Testis (tissue), 3 donors: Measurements from ENCODE around the gene TRAF3IP3. TPM values are rescaled to one million over a fixed set of nuclear protein-coding genes. Genes with fewer than 3 reads are reported as not detected.

Experiments
- DNase-seq: peaks from one replicate; pipeline ENCODE4 v3.0.0-alpha.2; 2019
- H3K27ac ChIP-seq, 2 donors: fragments of 200-600 bp; sonication (generic); one replicate each; pipeline ENCODE4 v1.5.1; 2019
- H3K27me3 ChIP-seq: fragments of 200-600 bp; sonication (generic); one replicate; pipeline ENCODE4 v1.5.1; 2019
- H3K36me3 ChIP-seq: fragments of 200-600 bp; sonication (generic); one replicate; pipeline ENCODE4 v1.5.1; 2017; ENCODE audit warnings: low read depth; ENCODE audit errors: missing control alignments
- H3K4me1 ChIP-seq: fragments of 200-600 bp; sonication (generic); one replicate; pipeline ENCODE4 v1.5.1; 2019
- H3K4me3 ChIP-seq, 2 donors: fragments of 200-600 bp; sonication (generic); one replicate each; pipeline ENCODE4 v1.5.1; 2017 to 2019
- H3K9me3 ChIP-seq: fragments of 200-600 bp; sonication (generic); one replicate; pipeline ENCODE4 v1.5.1; 2017
- POLR2A ChIP-seq: fragments of 450-650 bp; IDR thresholded peaks from one replicate; pipeline ENCODE4 v1.6.1; 2017; ENCODE audit warnings: antibody characterized with exemption, mild to moderate bottlenecking, moderate library complexity
- WGBS, 2 donors: methylation state at CpG; one replicate each; pipeline ENCODE4 v1.1.5; 2018; 5-methylcytosine and 5-hydroxymethylcytosine counted together
- intact Hi-C: fragments of 100-400 bp; cut with DNase I; formaldehyde crosslinking; loops from one replicate; pipeline ENCODE4 v1.15.1; 2023; ENCODE audit warnings: low total_unique reads
- polyA plus RNA-seq: library from polyadenylated mRNA; stranded (reverse); fragments of 350-450 nt; fragmentation: Illumina TruSeq; extraction: RNeasy Lipid Tissue Mini Kit (QIAGEN cat#74804); gene quantifications from one replicate; pipeline ENCODE4 v1.2.3, GENCODE V29; 2014; ENCODE audit warnings: low read depth, low replicate concordance; ENCODE audit not compliant: insufficient read depth
- total RNA-seq, 2 donors: library from RNA; depleted of rRNA; stranded (reverse); fragments of >200 nt; gene quantifications; one replicate each; pipeline ENCODE4 v1.2.3, GENCODE V29; 2016
- TF ChIP-seq, protein P1 (sequence below), 3 experiments: fragments of 450-650 bp in 2 of 3; fragments of 200-600 bp in 1 of 3; sonication (generic) in 1 of 3; IDR thresholded peaks; one replicate each; pipeline ENCODE4 v1.5.1; 2016 to 2019; ENCODE audit warnings: antibody characterized with exemption in 3 of 3, mild to moderate bottlenecking in 2 of 3, moderate library complexity in 1 of 3

Gene TRAF3IP3
- total and polyA plus RNA-seq, 3 donors from 2014 or later = 0.63 to 9.2 (median 3.3) TPM

DNA sequence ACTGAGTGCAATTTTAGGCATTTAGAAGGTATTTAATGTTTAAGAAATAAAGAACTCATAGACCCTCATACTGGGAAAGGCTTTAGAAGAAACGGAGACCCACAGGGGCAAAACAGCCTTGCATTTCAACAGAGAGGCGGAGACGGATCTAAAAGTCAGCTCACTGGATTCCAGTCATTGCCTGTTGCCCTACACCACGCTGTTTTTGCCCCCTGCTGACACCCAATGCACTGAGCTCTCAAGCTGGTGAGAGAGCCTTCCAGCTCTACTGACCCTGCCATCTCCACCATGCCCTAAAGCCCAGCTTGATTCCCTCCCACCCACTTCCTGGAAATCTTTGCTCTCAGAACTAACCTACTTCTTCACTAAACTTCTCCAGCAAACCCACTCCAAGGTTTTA is 7.2 kb upstream of the TRAF3IP3 start:
- Histone ChIP-seq H3K4me1 (peaks cover 16% of the 10 kb centered on the region), H3K27ac (no peak overlapping the region), H3K36me3 (no peaks in the 10 kb centered on the region), H3K4me3 (no peak overlapping the region), H3K9me3 (no peaks in the 10 kb centered on the region), H3K27me3 (no peaks in the 10 kb centered on the region)
- TF ChIP-seq, protein P1, sequence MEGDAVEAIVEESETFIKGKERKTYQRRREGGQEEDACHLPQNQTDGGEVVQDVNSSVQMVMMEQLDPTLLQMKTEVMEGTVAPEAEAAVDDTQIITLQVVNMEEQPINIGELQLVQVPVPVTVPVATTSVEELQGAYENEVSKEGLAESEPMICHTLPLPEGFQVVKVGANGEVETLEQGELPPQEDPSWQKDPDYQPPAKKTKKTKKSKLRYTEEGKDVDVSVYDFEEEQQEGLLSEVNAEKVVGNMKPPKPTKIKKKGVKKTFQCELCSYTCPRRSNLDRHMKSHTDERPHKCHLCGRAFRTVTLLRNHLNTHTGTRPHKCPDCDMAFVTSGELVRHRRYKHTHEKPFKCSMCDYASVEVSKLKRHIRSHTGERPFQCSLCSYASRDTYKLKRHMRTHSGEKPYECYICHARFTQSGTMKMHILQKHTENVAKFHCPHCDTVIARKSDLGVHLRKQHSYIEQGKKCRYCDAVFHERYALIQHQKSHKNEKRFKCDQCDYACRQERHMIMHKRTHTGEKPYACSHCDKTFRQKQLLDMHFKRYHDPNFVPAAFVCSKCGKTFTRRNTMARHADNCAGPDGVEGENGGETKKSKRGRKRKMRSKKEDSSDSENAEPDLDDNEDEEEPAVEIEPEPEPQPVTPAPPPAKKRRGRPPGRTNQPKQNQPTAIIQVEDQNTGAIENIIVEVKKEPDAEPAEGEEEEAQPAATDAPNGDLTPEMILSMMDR (IDR thresholded peaks at IDR 0.05) = no peak
- TF ChIP-seq POLR2A = no peak
- 66 to 75% methylated on average over 4 of the region's 4 CpGs for WGBS, 2 donors
- intact Hi-C loops = loop anchor here (10.0 kb wide), 2 partner anchors 54 to 164 kb away; partner anchors contain the start of gene CAMK1G
- DNase-seq = no peak

DNA sequence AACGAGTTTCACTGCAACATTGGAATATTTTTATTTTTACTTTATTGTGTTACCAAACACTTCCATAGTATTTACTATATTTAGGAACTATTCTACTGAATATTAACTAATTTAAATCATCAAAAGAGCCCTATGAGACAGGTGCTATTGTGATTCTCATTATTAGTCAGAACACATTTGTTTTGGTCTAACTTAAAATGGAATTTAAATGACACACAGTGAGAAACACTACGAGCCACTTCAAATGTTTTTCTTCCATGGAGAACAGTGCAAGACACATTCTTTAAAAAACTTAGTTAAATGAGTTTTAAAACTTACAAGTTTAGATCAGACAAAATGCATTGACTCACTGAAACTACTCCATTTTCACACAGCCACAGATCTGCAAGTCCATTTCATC is 6.6 kb upstream of the TRAF3IP3 start:
- Histone ChIP-seq H3K4me3 (no peak overlapping the region), H3K27me3 (no peaks in the 10 kb centered on the region), H3K9me3 (no peaks in the 10 kb centered on the region), H3K27ac (no peak overlapping the region), H3K4me1 (peaks cover 16% of the 10 kb centered on the region), H3K36me3 (no peaks in the 10 kb centered on the region)
- intact Hi-C loops = loop anchor here (10.0 kb wide), 2 partner anchors 54 to 164 kb away; partner anchors contain the start of gene CAMK1G
- no peak for TF ChIP-seq POLR2A
- TF ChIP-seq, protein P1 (IDR thresholded peaks at IDR 0.05) = no peak
- WGBS, 2 donors = 69 to 84% methylated on average over 2 of the region's 2 CpGs
- DNase-seq = no peak

DNA sequence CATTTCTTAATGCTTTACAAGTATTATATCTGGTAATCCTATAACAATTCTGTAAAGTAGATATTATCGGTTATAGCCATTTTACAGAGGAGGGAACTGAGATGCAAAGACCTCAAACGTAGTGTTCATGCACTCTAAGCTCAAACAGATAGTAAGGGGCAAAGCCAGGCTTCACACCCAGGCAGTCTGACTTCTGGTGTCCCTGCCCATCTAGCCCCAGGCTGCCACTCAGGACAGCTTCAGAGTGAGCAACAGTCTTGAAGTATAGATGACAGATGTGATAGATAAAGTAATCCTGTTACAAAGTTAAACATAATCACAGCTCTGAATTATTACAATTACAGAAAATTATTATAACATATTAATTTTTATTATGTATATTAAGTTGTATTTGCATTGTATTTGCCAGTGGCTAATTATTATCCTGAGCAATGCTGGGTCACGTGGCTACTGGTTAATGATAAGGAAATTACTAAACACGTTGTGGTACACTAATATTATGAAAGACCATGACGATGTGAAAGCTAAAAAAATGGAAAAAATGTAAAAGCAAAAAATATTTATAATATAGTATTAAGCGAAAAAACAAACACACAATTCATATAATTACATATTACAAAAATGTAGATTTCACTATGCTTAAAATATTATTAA is 6.1 kb upstream of the TRAF3IP3 start:
- TF ChIP-seq, protein P1 (IDR thresholded peaks at IDR 0.05) = no peak
- TF ChIP-seq POLR2A = no peak
- 79 to 81% methylated on average over 6 of the region's 6 CpGs for WGBS, 2 donors
- intact Hi-C loops = loop anchor here (10.0 kb wide), 2 partner anchors 55 to 165 kb away; partner anchors contain the start of gene CAMK1G

DNA sequence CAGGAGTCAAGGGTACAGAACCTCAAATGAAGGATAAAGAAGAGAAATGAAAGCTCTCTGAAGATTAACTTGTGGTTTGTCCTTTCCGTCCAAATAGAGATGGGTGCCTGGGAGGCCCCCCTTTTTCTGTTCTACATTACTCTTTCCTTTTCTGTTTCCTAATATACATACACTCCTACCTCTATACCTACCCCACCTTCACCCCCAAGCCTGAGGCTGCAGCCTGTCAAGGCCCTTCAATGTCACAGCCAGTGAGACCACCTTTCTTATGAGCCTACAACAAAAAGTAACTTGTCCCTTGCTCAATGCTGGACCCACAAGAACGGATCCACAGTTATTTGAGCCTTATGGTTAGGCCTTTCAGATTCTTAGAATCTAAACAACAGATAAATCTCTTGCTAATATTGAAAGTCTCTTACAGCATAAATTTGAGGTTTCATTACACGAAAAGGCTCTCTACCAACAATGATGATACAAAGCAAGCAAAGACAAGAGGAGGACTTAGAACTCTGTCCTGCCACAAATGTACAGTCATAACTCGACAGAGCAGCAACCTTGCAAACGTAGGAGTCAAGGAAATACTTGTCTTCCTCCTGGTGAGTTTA is 4.1 kb upstream of the TRAF3IP3 start:
- intact Hi-C loops = no loop called here
- Histone ChIP-seq H3K4me1 (peaks cover 7% of the 10 kb centered on the region), H3K27me3 (no peaks in the 10 kb centered on the region), H3K9me3 (no peaks in the 10 kb centered on the region), H3K4me3 (no peak overlapping the region), H3K36me3 (no peaks in the 10 kb centered on the region), H3K27ac (no peak overlapping the region)
- DNase-seq = no peak
- TF ChIP-seq, protein P1 (IDR thresholded peaks at IDR 0.05) = no peak
- no peak for TF ChIP-seq POLR2A
- WGBS, 2 donors = 79 to 80% methylated on average over 5 of the region's 5 CpGs

More for the DNA sequence above, 6.1 kb upstream of the TRAF3IP3 start:
- H3K9me3 ChIP-seq = no peaks in the 10 kb centered on the region
- no peak for DNase-seq
- H3K36me3 ChIP-seq = no peaks in the 10 kb centered on the region
- H3K4me1 ChIP-seq = peaks cover 16% of the 10 kb centered on the region
- no peaks in the 10 kb centered on the region for H3K27me3 ChIP-seq
- H3K27ac ChIP-seq = no peak overlapping the region
- H3K4me3 ChIP-seq = no peak overlapping the region
